ENCODE data around the gene GOLGA6L25.
"Not testable (repeated sequence)": the region's sequence is repeated elsewhere in the genome, so short reads cannot be mapped to it uniquely, and the experiment has no call there.

Gene GOLGA6L25

GRCh38 chr15:28553268-28553667, at the start of gene GOLGA6L25:
TSS of gene GOLGA6L25 (plus strand) at chr15:28553568. CDS start at chr15:28553629, 61 bp downstream.
- not testable (repeated sequence) for DNase-seq (ENCODE audit: low read depth, low spot score)

DNA sequence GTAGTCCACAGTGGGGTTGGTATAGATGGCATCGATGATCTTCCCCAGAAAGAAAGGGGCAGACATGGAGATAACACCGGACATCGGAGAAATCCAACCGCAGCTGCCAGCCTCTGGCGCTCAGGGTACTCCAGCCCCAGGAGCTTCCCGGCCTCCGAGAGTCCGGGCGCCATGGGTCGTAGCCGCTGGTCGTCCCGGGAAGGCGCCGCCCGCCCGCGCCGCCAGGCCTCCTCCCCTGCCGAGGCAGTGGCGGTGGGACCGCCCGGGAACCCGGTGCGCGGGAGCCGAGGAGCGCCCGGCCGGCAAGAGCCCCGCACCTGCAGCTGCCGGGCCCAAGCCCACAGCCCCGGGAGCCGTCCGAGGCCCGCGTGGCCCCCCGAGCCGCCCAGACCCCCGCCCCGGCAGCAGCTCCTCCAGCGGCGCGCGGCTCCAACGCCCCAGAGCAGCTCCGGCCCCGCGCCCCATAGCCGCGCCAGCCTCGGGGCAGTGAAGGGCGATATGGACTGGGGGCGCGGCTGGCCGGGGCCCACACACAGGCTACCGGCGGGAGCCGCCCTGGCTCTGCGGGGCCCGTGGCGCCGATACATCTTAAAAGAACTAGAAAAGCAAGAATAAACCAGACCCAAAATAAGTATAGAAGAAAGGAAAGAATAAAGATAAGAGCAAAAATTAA, 45.0 kb upstream of the GOLGA6L25 start:
- not testable (repeated sequence) for DNase-seq (ENCODE audit: low read depth, low spot score)

GRCh38 chr15:28514128-28514527, 39.2 kb upstream of the GOLGA6L25 start:
- not testable (repeated sequence) for DNase-seq (ENCODE audit: low read depth, low spot score)

- DNase-seq (ENCODE audit: low read depth, low spot score), result not testable (repeated sequence)
These were observed 38.2 kb upstream of the GOLGA6L25 start for GRCh38 chr15:28515208-28515607.

DNA sequence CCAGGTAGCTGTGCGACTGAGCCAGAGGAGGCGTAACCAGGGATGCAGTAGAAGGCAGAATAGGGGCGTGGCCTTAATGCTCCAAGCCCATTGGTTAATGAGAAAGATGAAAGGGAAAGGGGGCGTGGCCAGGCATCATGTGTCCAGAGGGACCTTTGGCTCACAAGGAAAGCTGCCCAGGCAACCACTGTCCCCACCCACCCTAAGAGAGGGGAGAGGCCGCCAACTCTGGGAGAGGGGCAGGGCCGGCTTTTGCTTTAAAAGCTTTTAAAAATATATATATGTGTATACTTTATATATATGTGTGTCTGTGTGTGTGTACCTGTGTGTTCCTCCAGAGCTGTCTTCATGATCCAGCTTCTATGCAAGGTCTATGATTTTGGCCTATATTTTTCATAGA, 20.4 kb upstream of the GOLGA6L25 start, which contains the start of gene GOLGA8G:
GOLGA8G (minus strand) TSS at position 18 of the 400 bp plus-strand sequence. CDS start 62 bp downstream, outside the sequence.
- peak; percentile 0 for DNase-seq (ENCODE audit: low read depth, low spot score)

DNA sequence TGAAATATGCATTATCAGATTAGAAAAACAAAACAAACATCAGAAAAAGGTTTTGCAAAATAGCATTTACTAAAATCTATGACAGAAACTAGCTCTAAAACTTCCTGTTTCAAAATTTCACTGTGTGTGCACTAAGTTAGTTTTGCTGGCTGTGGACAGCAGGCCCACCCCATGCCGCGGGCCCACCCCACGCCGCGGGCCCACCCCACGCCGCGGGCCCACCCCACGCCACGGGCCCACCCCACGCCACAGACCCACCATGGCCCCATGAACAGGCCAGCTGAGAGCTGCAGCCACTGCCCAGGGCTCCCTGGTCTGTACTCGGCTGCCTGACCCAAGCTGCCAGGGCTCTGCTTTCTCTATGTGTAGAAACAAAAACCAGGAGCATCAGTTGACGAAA, 20.0 kb downstream of the GOLGA6L25 start:
- DNase-seq (ENCODE audit: low read depth, low spot score), result not testable (repeated sequence)

GRCh38 chr15:28588977-28589606, 35.7 kb downstream of the GOLGA6L25 start:
- DNase-seq (ENCODE audit: low read depth, low spot score), result not testable (repeated sequence)

- DNase-seq (ENCODE audit: low read depth, low spot score), result not testable (repeated sequence)
These were observed 36.4 kb downstream of the GOLGA6L25 start for GRCh38 chr15:28589769-28590168.

DNA sequence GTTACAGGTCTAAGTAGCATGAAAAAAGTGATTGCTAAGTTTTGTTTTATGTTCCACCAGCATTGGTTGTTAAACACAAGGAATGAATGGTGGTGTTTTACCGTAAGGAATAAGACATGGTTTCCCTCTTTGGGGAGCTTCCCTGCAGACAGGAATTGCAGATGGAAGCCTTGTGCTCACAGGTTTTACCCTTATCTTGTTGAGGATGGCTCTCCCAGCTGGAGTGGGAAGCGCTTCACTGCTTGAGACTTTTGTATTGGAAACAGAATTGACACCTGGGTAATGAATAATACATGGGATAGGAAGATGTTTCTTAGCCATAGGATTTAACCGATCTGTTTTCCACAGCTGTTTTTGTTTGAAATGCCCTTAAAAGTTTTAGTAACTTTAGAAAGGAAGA, 39.0 kb downstream of the GOLGA6L25 start:
- not testable (repeated sequence) for DNase-seq (ENCODE audit: low read depth, low spot score)

- DNase-seq (ENCODE audit: low read depth, low spot score), result not testable (repeated sequence)
These were observed 40.2 kb downstream of the GOLGA6L25 start for GRCh38 chr15:28593424-28594129.

DNA sequence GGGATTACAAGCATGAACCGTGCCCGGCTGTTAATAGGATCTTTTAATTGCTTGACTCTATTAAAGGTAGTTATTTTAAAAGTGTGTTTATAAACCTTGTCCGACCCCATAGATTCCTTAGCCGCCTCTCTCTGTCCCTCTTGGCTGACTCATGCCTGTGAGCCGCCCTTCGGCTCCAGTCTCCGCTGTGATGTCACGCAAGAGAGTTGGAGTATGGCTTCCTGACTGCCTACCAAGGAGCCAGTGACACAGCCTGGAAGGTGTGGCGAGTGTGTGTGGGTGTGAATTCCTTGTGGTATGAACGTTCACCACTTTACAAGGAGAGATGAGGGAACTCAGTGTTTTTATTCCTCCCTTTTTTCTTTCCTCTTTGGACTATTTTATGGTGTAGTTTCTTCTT, 44.1 kb downstream of the GOLGA6L25 start:
- not testable (repeated sequence) for DNase-seq (ENCODE audit: low read depth, low spot score)

GRCh38 chr15:28598209-28598608, 44.8 kb downstream of the GOLGA6L25 start:
- DNase-seq (ENCODE audit: low read depth, low spot score), result not testable (repeated sequence)

DNA sequence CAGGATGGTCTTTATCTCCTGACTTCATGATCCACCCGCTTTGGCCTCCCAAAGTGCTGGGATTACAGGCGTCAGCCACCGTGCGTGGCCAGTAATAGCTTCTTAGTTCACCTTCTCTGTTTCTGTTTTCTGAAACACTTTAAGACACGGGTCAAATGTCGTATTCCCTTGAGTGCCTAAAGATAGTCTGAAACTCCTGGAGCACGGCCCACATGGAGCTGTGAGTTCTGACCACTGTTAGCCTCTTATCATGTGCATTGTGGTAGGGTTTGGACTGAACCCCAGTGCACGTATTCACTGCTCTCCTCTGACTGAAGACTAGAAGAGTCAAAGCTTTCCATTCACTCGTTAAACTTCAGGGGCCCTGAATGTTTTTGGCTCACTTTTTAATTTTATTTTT, 48.8 kb downstream of the GOLGA6L25 start:
- DNase-seq (ENCODE audit: low read depth, low spot score), result not testable (repeated sequence)

Data from ELF-1 (cell line).